ENCODE measurements around the gene GPC6. TPM values are rescaled to one million over a fixed set of nuclear protein-coding genes. Genes with fewer than 3 reads are reported as not detected.

Gene GPC6
- total and polyA plus RNA-seq, 4 donors, result 5.9 to 29.1 (median 18.2) TPM

DNA sequence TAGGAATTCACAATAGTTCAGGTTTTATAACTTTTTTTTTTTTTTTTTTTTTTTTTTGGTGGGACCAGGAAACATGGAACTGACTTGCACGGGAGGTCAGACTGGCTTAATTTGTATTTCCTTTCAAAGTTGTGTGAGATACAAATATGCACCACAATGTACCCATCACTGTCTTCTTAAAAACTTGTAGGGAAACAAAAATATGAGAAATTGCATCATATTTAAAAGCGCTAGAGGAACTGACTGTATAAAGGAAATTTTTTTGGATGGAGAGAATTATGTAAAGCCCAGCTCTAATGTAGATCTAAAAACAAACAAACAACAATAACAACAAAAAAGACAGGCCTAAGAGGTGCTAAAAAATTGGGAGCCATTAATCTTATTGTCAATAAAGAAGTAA is 1006.3 kb downstream of the GPC6 start:
- no peak overlapping the region for H3K27ac ChIP-seq (ENCODE audit: low read depth in 1 of 2, low read length in 2 of 2)
- WGBS, result 89% methylated on average over 2 of the region's 2 CpGs
- no peak overlapping the region for H3K9ac ChIP-seq (ENCODE audit: low read depth in 1 of 2, low read length in 2 of 2)
- no peak overlapping the region for H3K4me3 ChIP-seq (ENCODE audit: low read depth in 1 of 3, low read length in 3 of 3)
- no peaks in the 10 kb centered on the region for H3K36me3 ChIP-seq (ENCODE audit: control insufficient read depth in 4 of 4, insufficient read depth in 3 of 4, low read depth in 1 of 4, low read length in 3 of 4)
- H3K4me1 ChIP-seq (ENCODE audit: control insufficient read depth in 4 of 4, insufficient read depth in 4 of 4, low read length in 3 of 4), result peaks cover 0 to 18% (median 8%) of the 10 kb centered on the region in 4 donors
- H3K27me3 ChIP-seq (ENCODE audit: control insufficient read depth in 4 of 4, insufficient read depth in 4 of 4, low read length in 3 of 4), result no peaks in the 10 kb centered on the region
- TF ChIP-seq HNF4G (IDR thresholded peaks at IDR 0.05) (no peak), RAD21 (IDR thresholded peaks at IDR 0.05) (no peak), MAX (IDR thresholded peaks at IDR 0.05) (no peak), CTCF (IDR thresholded peaks at IDR 0.05; ENCODE audit: low read depth, low read length, missing input control) (no peak), FOXA2 (IDR thresholded peaks at IDR 0.05) (no peak), SP1 (IDR thresholded peaks at IDR 0.05) (no peak), EGR1 (IDR thresholded peaks at IDR 0.05; ENCODE audit: low read depth in 2 of 2) (no peak)
- H3K9me3 ChIP-seq (ENCODE audit: control insufficient read depth in 4 of 4, low read length in 3 of 4), result no peaks in the 10 kb centered on the region
- DNase-seq (ENCODE audit: low spot score), result no peak

GRCh38 chr13:94233401-94233800 is 1006.8 kb downstream of the GPC6 start:
- H3K4me3 ChIP-seq (ENCODE audit: low read depth in 1 of 3, low read length in 3 of 3), result no peak overlapping the region
- H3K27ac ChIP-seq (ENCODE audit: low read depth in 1 of 2, low read length in 2 of 2), result no peak overlapping the region
- no peaks in the 10 kb centered on the region for H3K9me3 ChIP-seq (ENCODE audit: control insufficient read depth in 4 of 4, low read length in 3 of 4)
- H3K9ac ChIP-seq (ENCODE audit: low read depth in 1 of 2, low read length in 2 of 2), result no peak overlapping the region
- H3K36me3 ChIP-seq (ENCODE audit: control insufficient read depth in 4 of 4, insufficient read depth in 3 of 4, low read depth in 1 of 4, low read length in 3 of 4), result no peaks in the 10 kb centered on the region
- DNase-seq (ENCODE audit: low spot score), result no peak
- WGBS, result 75% methylated on average over 5 of the region's 5 CpGs
- no peaks in the 10 kb centered on the region for H3K27me3 ChIP-seq (ENCODE audit: control insufficient read depth in 4 of 4, insufficient read depth in 4 of 4, low read length in 3 of 4)
- TF ChIP-seq YY1 (IDR thresholded peaks at IDR 0.05) (no peak), GABPA (IDR thresholded peaks at IDR 0.05 in 1 of 2, conservative IDR thresholded peaks at IDR 0.05 in 1 of 2) (no peak), HNF4A (conservative IDR thresholded peaks at IDR 0.05) (no peak), MAX (IDR thresholded peaks at IDR 0.05) (no peak), FOXA1 (IDR thresholded peaks at IDR 0.05) (no peak), RAD21 (IDR thresholded peaks at IDR 0.05) (no peak), TAF1 (conservative IDR thresholded peaks at IDR 0.05) (no peak), SP1 (IDR thresholded peaks at IDR 0.05) (no peak), CTCF (IDR thresholded peaks at IDR 0.05; ENCODE audit: low read depth, low read length, missing input control) (no peak)
- TF ChIP-seq, protein P1, sequence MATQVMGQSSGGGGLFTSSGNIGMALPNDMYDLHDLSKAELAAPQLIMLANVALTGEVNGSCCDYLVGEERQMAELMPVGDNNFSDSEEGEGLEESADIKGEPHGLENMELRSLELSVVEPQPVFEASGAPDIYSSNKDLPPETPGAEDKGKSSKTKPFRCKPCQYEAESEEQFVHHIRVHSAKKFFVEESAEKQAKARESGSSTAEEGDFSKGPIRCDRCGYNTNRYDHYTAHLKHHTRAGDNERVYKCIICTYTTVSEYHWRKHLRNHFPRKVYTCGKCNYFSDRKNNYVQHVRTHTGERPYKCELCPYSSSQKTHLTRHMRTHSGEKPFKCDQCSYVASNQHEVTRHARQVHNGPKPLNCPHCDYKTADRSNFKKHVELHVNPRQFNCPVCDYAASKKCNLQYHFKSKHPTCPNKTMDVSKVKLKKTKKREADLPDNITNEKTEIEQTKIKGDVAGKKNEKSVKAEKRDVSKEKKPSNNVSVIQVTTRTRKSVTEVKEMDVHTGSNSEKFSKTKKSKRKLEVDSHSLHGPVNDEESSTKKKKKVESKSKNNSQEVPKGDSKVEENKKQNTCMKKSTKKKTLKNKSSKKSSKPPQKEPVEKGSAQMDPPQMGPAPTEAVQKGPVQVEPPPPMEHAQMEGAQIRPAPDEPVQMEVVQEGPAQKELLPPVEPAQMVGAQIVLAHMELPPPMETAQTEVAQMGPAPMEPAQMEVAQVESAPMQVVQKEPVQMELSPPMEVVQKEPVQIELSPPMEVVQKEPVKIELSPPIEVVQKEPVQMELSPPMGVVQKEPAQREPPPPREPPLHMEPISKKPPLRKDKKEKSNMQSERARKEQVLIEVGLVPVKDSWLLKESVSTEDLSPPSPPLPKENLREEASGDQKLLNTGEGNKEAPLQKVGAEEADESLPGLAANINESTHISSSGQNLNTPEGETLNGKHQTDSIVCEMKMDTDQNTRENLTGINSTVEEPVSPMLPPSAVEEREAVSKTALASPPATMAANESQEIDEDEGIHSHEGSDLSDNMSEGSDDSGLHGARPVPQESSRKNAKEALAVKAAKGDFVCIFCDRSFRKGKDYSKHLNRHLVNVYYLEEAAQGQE (IDR thresholded peaks at IDR 0.05), result no peak
- H3K4me1 ChIP-seq (ENCODE audit: control insufficient read depth in 4 of 4, insufficient read depth in 4 of 4, low read length in 3 of 4), result peaks cover 0 to 18% (median 8%) of the 10 kb centered on the region in 4 donors

All from liver (tissue), 9 donors.